ENCODE results near the gene SUSD1.

Gene SUSD1

DNA sequence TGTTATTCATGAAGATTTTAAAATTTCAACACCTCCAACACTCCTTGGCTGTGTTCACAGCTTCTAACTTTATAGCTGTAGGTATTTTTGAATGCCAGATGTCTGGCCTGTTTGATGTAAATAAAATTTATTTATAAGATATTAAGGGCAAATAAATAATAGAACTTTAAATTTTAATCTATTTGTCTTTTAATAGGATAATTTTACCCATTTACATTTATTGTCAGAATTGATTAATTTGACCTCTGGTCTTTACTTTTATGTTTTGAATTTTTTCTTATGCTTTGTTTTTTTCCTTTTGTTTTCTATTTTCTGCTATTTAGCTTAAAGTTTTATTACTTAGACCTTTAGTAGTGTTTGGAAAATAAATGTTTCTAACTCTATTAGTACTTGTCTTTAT lies 183.9 kb downstream of the SUSD1 start:
- TF ChIP-seq FOXP2 (optimal IDR thresholded peaks at IDR 0.05; ENCODE audit: control extremely low read depth, extremely low read length, insufficient read depth), result no peak
- TF ChIP-seq POLR2AphosphoS5 (IDR thresholded peaks at IDR 0.05; ENCODE audit: borderline replicate concordance, low read depth, low read length), result no peak
- no peak for TF ChIP-seq EZH2 (IDR thresholded peaks at IDR 0.05)
- DNase-seq (ENCODE audit: low read depth, low spot score), result no peak
- no peaks in the 10 kb centered on the region for H3K9me3 ChIP-seq (ENCODE audit: low read depth, low read length)

More for the DNA sequence above, 183.9 kb downstream of the SUSD1 start:
- Histone ChIP-seq H3K36me3 (ENCODE audit: insufficient read depth, low read length) (no peaks in the 10 kb centered on the region), H3K27ac (no peak overlapping the region), H3K9ac (ENCODE audit: insufficient read length) (no peak overlapping the region), H3K4me3 (no peak overlapping the region)
